HL-60/S4 treated with retinoic acid at 250 ng/mL for 4 days and 3 days (cell line): ENCODE measurements around the gene ENOX1.
"Not testable (repeated sequence)": the region's sequence is repeated elsewhere in the genome, so short reads cannot be mapped to it uniquely, and the experiment has no call there.

ENCODE experiments used
- in situ Hi-C: fragments of 300-500 bp; cut with MboI; formaldehyde crosslinking; loops from 2 replicates; pipeline ENCODE4 v1.7.0; 2022; ENCODE audit warnings: low sequenced_read_pairs

ENOX1 gene

DNA sequence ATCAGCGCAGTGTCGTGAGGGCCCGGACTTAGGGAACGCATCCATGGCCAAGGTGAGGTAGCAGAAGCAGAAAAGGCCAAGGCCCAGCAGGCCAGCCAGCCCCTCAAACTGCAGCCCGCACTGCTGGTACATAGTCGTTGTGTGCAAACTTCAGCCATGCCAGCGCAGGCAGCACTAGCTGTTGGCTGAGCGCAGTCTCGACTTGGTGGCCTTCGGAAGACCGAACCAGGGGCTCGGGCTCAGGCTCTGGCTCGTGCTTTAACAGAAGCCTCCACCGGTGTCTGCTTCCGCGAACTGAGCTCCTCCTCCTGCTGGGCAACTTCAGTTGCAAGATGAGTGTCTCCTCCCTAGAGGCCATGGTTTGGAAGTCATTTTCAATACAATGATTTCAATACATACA is 605.9 kb downstream of the ENOX1 start:
- in situ Hi-C loops = no loop called here

DNA sequence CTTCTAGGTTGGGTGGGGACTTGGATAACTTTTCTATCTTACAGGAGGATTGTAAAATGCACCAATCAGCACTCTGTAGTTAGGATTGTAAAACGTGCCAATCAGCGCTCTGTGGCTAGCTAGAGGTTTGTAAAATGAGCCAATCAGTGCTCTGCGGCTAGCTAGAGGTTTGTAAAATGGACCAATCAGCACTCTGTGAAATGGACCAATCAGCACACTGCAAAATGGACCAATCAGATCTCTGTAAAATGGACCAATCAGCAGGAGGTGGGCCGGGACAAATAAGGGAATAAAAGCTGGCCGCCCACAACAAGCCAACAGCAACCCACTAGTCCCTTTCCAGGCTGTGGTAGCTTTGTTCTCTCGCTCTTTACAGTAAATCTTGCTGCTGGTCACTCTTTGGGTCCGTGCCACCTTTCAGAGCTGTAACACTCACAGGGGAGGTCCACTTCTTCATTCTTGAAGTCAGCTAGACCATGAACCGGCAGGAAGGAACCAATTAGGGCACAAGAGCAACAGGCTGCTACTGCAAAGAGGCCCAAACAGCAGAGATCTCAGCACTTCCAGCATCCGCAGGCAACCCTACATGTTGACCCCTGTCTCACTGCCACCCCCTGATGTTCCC is 606.6 kb downstream of the ENOX1 start:
- in situ Hi-C loops = no loop called here

DNA sequence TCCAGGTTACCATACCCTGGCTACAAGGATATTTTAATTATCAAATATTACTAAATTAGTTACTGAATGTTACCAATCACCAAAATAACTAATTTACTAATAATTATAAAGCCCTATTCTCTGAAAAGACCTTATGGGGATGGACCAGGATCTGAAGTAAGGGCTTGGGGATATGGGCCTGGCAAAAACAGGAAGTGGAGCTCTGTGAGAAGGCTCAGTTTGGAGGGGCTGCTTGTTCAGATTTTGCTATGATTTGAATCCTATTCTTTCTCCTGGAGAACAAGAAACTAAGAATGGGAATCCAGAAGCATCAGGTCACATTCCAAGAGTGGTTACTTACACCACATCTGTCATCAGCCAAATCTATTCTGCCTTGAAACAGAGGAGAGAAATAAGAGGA is 615.3 kb downstream of the ENOX1 start:
- in situ Hi-C loops = no loop called here

DNA sequence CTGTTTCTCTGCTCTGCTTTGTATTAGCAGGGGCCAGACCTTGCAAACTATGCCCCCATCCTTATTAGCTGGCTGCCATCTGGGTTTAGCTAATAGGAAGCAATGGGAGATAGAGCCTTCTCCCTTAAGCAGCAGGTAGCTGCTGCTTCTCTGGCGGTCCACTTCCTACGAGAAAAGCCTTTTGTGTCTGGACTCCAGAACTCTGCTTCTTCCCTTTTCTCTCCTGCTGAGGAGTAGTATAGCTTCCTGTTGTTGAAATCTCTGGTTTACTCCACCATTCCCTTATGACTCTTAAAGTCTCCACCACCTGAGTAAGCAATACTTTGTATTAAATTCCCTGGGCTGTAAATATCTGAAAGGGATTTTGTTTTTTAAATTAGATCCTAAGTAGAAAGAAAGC is 616.3 kb downstream of the ENOX1 start:
- in situ Hi-C loops = no loop called here

- in situ Hi-C loops = not testable (repeated sequence)
These were observed 618.3 kb downstream of the ENOX1 start for GRCh38 chr13:43168434-43168833.

DNA sequence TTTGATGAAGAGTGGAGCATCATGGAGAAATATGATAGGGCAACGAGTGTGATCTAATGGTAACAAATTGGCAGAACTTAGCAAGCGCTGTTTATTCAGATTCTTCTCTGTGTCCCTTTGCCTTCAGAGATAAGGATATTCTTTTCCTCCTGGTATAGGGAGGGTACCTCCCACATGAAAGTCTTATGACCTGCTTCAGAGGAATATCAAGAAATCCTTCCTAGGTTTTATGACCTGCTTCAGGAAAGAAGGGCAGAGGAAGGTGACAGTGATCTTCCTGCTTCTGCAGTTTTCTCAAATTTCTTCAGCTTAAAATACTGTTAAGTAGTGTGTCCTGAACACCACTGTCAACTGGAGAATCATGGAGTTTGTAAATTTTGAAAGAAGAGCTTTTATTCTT is 619.0 kb downstream of the ENOX1 start:
- in situ Hi-C loops = no loop called here

- in situ Hi-C loops = no loop called here
These were observed 619.9 kb downstream of the ENOX1 start for GRCh38 chr13:43166644-43167457.
